Neural cell (in vitro differentiated cells): ENCODE measurements around the gene ZC3H7B. TPM values are rescaled to one million over a fixed set of nuclear protein-coding genes. Genes with fewer than 3 reads are reported as not detected.
A peak's percentile ranks its signal among the peaks of the same experiment; 100 is the strongest.

Experiments
- H2AFZ ChIP-seq: fragments of 200-600, 300-800 bp; sonication (generic), shearing (Covaris generic); 2 replicates; pipeline ENCODE4 v1.6.0; 2014; ENCODE audit warnings: low read depth, mild to moderate bottlenecking, antibody characterized with exemption, low read length, moderate library complexity
- H3F3A ChIP-seq: fragments of 200-600 bp; shearing (Covaris generic); 2 replicates; pipeline ENCODE4 v1.6.1; 2016; ENCODE audit warnings: mild to moderate bottlenecking, moderate library complexity, mixed read lengths, antibody characterized with exemption, low read length; ENCODE audit not compliant: insufficient read depth, poor library complexity, severe bottlenecking
- H3K27ac ChIP-seq: fragments of 200-600, 300-800 bp; sonication (generic), shearing (Covaris generic); 2 replicates; pipeline ENCODE4 v1.5.1; 2014; ENCODE audit warnings: mild to moderate bottlenecking, low read length, moderate library complexity
- H3K27me3 ChIP-seq: fragments of 300-800, 200-600 bp; sonication (generic), shearing (Covaris generic); 2 replicates; pipeline ENCODE4 v1.6.0; 2014; ENCODE audit warnings: mild to moderate bottlenecking, low read depth, low read length, moderate library complexity; ENCODE audit not compliant: insufficient read depth
- H3K36me3 ChIP-seq: fragments of 300-800, 200-600 bp; sonication (generic), shearing (Covaris generic); 2 replicates; pipeline ENCODE4 v1.5.1; 2014; ENCODE audit warnings: mild to moderate bottlenecking, antibody characterized with exemption, low read length, moderate library complexity; ENCODE audit not compliant: insufficient read depth
- H3K4me2 ChIP-seq: fragments of 300-800, 200-600 bp; sonication (generic), shearing (Covaris generic); 2 replicates; pipeline ENCODE4 v1.6.0; 2014; ENCODE audit warnings: mild to moderate bottlenecking, low read length
- H3K4me3 ChIP-seq: fragments of 300-800, 200-600 bp; sonication (generic), shearing (Covaris generic); 2 replicates; pipeline ENCODE4 v1.5.1; 2014; ENCODE audit warnings: mild to moderate bottlenecking, low read length, moderate library complexity
- H3K79me2 ChIP-seq: fragments of 200-600 bp; shearing (Covaris generic); replicated peaks from 2 replicates; pipeline ENCODE4 v1.6.0; 2014; ENCODE audit warnings: mild to moderate bottlenecking, low read length, moderate library complexity; ENCODE audit not compliant: insufficient read depth
- H3K9ac ChIP-seq: fragments of 300-800, 200-600 bp; sonication (generic), shearing (Covaris generic); 2 replicates; pipeline ENCODE4 v1.6.1; 2016; ENCODE audit warnings: mild to moderate bottlenecking, low read length, mixed read lengths
- H3K9me2 ChIP-seq: fragments of 200-600 bp; shearing (Covaris generic); 2 replicates; pipeline ENCODE4 v1.6.1; 2016; ENCODE audit warnings: mild to moderate bottlenecking, low read length, mixed read lengths; ENCODE audit not compliant: insufficient read depth
- H3K9me3 ChIP-seq: fragments of 200-600, 300-800 bp; sonication (generic), shearing (Covaris generic); 2 replicates; pipeline ENCODE4 v1.6.1; 2016; ENCODE audit warnings: mild to moderate bottlenecking, mixed run types, low read length, moderate library complexity, mixed read lengths
- H4K20me1 ChIP-seq: fragments of 200-600 bp; shearing (Covaris generic); 2 replicates; pipeline ENCODE4 v1.6.1; 2016; ENCODE audit warnings: mild to moderate bottlenecking, mixed run types; ENCODE audit not compliant: insufficient read depth
- CTCF ChIP-seq: fragments of 450-650 bp; IDR thresholded peaks from 2 replicates; pipeline ENCODE4 v1.5.1; 2014; ENCODE audit warnings: antibody characterized with exemption, mild to moderate bottlenecking, moderate library complexity; ENCODE audit not compliant: poor library complexity, severe bottlenecking
- EP300 ChIP-seq: fragments of 450-650 bp; conservative IDR thresholded peaks from 2 replicates; pipeline ENCODE4 v1.6.1; 2014; ENCODE audit warnings: antibody characterized with exemption, mild to moderate bottlenecking, moderate library complexity; ENCODE audit not compliant: poor library complexity, severe bottlenecking
- EZH2 ChIP-seq: fragments of 200-600, 300-800 bp; shearing (Covaris generic), sonication (generic); IDR thresholded peaks from 2 replicates; pipeline ENCODE4 v1.6.1; 2014; ENCODE audit warnings: antibody characterized with exemption, low read length, borderline replicate concordance, mild to moderate bottlenecking; ENCODE audit not compliant: insufficient read depth, poor library complexity, severe bottlenecking
- MXI1 ChIP-seq: fragments of 450-650 bp; conservative IDR thresholded peaks from 2 replicates; pipeline ENCODE4 v1.6.1; 2014; ENCODE audit warnings: antibody characterized with exemption, mild to moderate bottlenecking; ENCODE audit not compliant: poor library complexity, severe bottlenecking
- POLR2AphosphoS5 ChIP-seq: IDR thresholded peaks from 2 replicates; pipeline ENCODE4 v1.6.1; 2012
- RAD21 ChIP-seq: fragments of 450-650 bp; conservative IDR thresholded peaks from 2 replicates; pipeline ENCODE4 v1.6.1; 2014; ENCODE audit warnings: antibody characterized with exemption, mild to moderate bottlenecking, moderate library complexity
- REST ChIP-seq: IDR thresholded peaks from 2 replicates; pipeline ENCODE4 v1.6.1; 2012; ENCODE audit warnings: borderline replicate concordance
- SMC3 ChIP-seq: fragments of 450-650 bp; conservative IDR thresholded peaks from 2 replicates; pipeline ENCODE4 v1.6.1; 2014; ENCODE audit warnings: antibody characterized with exemption, mild to moderate bottlenecking, moderate library complexity; ENCODE audit not compliant: poor library complexity
- TAF1 ChIP-seq: IDR thresholded peaks from 2 replicates; pipeline ENCODE4 v1.6.1; 2012; ENCODE audit warnings: low read depth
- polyA plus RNA-seq: library from polyadenylated mRNA; depleted of rRNA; stranded (reverse); fragments of >200 nt; gene quantifications from 2 replicates; pipeline ENCODE4 v1.2.3, GENCODE V29; 2014

ZC3H7B gene
- polyA plus RNA-seq, 1 donor from 2014 or later = 34.6 TPM

GRCh38 chr22:41286639-41287091 is 14.7 kb upstream of the ZC3H7B start:
- H3K27me3 ChIP-seq = no peaks in the 10 kb centered on the region
- H3K4me3 ChIP-seq = peak overlapping the region; percentile 87
- no peak overlapping the region for H3K27ac ChIP-seq
- H3K79me2 ChIP-seq = peaks cover 11% of the 10 kb centered on the region
- no peak for TF ChIP-seq TAF1
- TF ChIP-seq MXI1 = no peak
- no peak for TF ChIP-seq REST
- TF ChIP-seq EZH2 = no peak
- no peak for TF ChIP-seq EP300
- no peak for TF ChIP-seq POLR2AphosphoS5
- no peak for TF ChIP-seq CTCF
- no peak for TF ChIP-seq SMC3
- TF ChIP-seq RAD21 = no peak
- H3F3A ChIP-seq = no peaks in the 10 kb centered on the region
- no peaks in the 10 kb centered on the region for H3K36me3 ChIP-seq
- peak overlapping the region; percentile 63 for H3K4me2 ChIP-seq
- peak overlapping the region; percentile 31 for H2AFZ ChIP-seq
- no peak overlapping the region for H3K9ac ChIP-seq
- no peaks in the 10 kb centered on the region for H3K9me2 ChIP-seq
- no peaks in the 10 kb centered on the region for H4K20me1 ChIP-seq
- H3K9me3 ChIP-seq = no peaks in the 10 kb centered on the region

DNA sequence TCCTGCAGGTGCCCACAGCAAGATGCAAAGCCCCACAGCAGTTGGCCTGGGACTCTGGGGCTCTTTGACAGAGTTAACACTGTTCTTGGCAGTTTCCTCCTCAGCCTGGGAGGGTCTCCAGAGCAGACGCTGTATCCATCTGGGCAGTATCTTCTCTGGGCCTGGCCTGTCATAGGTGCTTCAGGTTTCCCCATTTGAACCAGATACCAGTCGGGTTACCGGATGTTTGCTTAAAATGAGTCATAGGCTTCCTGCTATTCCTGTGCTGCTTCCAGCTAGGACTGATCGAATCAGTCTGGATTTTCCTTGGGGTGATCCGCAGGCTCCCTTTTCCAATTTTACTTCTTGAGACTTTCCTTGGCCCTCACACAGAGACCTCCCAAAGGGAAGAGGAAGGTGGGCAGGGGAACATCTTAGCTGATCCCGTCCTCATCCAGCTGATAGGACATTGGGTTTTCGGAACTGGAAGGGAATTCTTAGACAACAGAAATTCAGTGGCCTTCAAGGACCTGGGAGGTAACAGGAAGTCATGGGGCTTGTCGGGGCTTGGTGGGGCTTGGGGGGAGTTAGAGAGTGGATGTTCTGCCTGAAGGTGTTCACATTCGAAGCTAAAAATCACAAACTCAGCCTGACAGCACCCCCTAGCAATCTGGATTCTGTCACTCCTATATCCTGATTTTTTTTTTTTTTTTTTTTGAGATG is 12.9 kb upstream of the ZC3H7B start:
- H3K9ac ChIP-seq = no peak overlapping the region
- H3K4me3 ChIP-seq = no peak overlapping the region
- H3K9me3 ChIP-seq = no peaks in the 10 kb centered on the region
- H2AFZ ChIP-seq = no peak overlapping the region
- TF ChIP-seq POLR2AphosphoS5 = no peak
- TF ChIP-seq CTCF = no peak
- TF ChIP-seq TAF1 = no peak
- TF ChIP-seq REST = no peak
- no peak for TF ChIP-seq EZH2
- no peak for TF ChIP-seq SMC3
- TF ChIP-seq EP300 = no peak
- TF ChIP-seq MXI1 = no peak
- no peak for TF ChIP-seq RAD21
- H3K27ac ChIP-seq = no peak overlapping the region
- H3K79me2 ChIP-seq = peaks cover 10% of the 10 kb centered on the region
- no peaks in the 10 kb centered on the region for H3K9me2 ChIP-seq
- no peaks in the 10 kb centered on the region for H3K27me3 ChIP-seq
- no peaks in the 10 kb centered on the region for H3F3A ChIP-seq
- H3K4me2 ChIP-seq = no peak overlapping the region
- H4K20me1 ChIP-seq = no peaks in the 10 kb centered on the region
- H3K36me3 ChIP-seq = no peaks in the 10 kb centered on the region
